ENCODE measurements around the gene CPT1A.

CPT1A gene

DNA sequence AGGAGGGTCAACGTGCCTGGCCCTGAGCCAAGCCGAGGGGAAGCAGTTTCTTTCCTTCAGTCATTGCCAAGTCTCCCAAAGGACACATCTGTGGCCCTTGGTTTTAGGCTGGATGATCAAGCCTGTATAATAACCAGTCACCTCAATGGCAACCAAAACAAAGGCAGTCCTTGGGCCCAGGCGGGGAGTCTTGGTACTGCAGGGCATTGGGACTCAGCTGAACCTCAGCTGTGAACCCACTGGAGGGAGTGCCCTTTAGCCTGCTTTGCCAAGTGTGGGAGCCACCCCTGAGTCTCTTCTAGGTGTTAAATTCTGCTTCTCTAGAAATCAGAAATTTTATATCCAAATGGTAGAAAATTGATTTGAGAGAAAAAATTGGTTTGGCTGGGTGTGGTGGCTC lies 36.9 kb downstream of the CPT1A start:
- DNase-seq (ENCODE audit: low read depth in 3 of 3, low spot score in 1 of 3) = no peak

DNA sequence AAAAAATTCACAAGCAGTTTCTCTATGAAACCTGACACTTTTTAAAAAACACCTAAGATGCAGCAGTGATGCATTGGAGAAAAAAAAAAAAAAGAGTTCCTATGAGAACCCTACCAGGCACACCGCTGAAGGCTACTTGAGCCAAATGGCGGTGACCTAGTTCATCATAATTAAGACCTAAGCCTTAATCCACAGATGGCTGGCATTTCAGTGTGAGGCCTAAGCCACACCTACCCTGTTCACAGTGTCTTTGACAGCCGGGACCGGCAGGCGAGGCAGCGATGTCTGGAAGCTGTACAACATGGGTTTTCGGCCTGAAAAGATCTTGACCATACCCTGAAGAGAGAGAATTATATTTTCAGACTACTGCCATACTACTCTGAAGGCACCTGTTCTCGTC lies 38.0 kb downstream of the CPT1A start:
- no peak for DNase-seq (ENCODE audit: low read depth in 3 of 3, low spot score in 1 of 3)

DNA sequence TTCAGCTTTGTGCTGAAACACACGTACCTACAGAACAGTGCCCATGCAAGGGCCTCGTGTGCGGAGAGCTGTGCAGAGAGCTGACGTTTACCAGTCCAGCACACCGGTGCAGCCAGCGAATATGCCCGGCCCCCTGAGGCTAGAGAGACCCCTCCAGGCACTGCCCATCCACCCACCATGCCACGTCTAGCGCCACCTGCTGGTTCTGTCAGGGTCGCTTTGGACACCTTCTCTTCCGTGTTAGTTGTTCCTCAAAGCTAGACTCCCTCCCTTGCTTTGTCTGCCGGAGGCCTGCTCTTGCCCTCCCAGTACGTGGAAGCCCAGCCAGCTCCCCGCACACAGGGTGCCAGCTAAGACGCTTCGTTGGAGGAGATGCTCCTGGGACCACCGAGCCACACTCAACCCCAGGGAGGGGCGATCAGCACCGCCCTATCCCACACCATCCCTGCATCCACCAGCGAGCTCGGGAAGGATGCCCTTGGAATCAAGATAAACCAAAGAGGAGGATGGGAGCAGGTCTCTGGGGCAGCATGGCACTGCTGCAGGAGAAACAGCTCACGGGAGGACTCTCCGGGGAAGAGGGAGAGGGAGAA lies 43.4 kb downstream of the CPT1A start:
- peak in 2 of 3 donors; percentile 5 to 33 for DNase-seq (ENCODE audit: low read depth in 3 of 3, low spot score in 1 of 3)

DNA sequence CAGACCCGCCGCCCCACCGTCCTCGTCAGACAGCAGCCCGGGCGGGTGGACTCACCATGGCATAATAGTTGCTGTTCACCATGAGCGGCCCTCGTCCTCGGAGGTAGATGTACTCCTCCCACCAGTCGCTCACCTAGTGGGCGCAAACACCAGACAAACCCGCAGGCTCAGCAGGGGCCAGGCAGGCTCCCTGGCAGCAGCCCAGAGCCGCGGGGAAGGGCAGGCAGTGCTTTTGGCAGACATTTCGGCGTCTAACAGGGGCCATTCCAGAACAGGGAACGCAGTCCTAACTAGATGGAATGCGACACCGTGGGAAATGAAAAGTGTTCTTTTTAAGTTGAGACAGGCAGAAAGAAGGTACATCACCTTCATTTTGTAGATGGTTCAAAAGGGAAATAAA lies 44.9 kb downstream of the CPT1A start:
- no peak for DNase-seq (ENCODE audit: low read depth in 3 of 3, low spot score in 1 of 3)

DNA sequence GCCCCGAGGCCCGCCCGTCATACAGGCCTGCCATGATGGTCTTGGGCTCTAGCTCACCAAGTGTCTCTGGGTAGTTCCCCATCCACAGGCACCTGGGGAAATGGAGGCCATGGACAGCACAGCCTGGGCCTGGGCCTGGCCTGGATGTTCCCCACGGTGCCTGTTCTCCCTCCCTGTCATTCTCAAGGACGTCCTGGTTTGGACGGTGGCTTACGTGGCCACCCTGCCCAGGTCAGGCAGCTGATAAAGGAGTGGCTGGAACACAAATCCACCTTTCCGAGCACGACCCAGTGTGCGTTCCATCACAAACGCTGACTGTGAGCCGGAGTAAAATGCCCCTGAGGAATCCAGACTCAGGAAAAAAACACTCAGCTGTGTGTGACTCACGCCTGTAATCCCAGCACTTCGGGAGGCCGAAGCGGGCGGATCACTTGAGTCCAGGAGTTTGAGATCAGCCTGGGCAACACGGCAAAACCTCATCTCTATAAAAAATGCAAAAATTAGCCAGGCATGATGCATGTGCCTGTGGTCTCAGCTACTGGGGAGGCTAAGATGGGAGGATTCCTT lies 49.2 kb downstream of the CPT1A start:
- no peak for DNase-seq (ENCODE audit: low read depth in 3 of 3, low spot score in 1 of 3)

DNA sequence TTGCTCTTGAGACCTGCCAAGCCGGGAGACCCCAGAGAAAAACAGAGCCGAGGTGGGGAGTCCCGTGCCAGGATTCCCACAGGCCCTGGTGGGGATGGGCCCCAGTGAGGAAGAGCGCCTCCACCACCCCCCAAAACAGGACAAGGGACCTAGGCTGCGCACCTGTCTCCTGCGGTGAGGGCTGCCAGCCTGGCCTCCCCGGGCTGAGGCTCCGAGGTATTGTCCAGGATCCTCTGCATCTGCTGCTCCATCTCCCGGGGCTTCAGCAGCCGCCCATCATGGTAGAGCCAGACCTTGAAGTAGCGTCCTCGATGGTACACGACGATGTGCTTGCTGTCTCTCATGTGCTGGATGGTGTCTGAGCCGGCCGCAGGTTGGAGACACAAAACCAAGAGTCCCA lies 57.1 kb downstream of the CPT1A start:
- DNase-seq (ENCODE audit: low read depth in 3 of 3, low spot score in 1 of 3) = no peak

DNA sequence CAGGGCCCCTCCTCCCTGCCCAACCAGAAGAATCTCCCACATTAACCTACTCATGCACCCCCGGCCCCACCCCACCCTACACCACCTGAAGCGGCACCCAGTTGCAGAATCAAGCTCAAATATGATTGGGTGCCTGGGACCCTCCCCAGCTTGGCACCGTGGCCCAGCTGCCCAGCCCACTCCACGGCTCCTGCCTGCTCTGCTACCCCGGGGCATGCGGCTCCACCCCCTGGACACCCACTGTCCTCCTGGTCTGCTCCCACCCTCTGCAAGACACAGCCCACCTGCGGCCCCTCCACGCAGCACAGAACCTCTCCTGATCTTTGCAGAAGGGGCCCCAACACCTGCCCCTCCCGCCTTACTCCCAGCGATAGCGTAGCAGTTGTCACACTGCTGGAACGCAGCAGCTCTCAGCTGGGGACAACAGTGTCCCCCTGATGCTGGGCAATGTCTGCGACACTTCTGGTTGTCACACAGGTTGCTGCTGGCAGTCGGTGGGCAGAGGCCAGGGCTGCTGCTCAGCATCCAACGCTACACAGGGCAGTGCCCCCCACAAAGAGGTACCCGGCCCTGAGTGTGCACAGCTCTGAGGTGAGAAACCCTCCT lies 58.4 kb downstream of the CPT1A start:
- DNase-seq (ENCODE audit: low read depth in 3 of 3, low spot score in 1 of 3) = no peak

DNA sequence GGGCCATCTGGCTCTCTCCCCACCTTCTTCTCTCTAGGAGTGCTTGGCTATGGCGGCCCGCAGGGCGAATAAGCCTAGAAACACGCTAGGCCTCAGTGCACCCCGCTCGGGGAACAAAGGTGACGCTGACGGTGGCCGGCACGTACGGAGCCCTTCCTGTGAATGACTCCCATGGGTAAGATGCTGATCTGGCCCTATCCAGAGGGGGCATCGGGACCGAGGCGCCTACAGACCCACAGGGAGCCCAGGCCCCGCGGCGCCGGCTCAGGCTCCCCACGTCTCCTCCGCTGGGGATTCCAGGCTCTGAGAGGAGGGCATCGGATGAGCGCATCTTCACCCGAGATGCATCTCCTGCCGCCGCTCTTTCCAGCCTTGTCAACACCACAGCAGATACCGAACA lies 59.0 kb downstream of the CPT1A start:
- no peak for DNase-seq (ENCODE audit: low read depth in 3 of 3, low spot score in 1 of 3)

DNA sequence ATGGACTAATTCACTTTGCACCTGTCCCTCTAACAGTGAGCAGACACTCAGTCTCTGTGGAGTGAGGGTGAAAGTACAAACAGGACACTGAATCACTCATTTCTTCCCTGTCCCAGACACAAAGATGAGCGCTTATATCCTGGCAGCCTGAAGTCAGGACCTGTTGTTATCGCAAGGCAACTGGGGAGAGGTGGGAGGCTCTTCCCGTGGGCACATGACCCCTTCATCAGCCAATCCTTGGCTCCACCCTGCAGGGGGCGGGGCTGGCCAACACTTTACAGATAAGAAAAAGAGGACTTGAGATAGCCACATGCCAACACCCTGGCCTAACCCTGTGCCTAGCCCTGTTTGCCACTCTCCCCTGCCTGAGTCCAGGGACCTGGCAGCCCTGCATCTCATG lies 60.9 kb downstream of the CPT1A start:
- DNase-seq (ENCODE audit: low read depth in 3 of 3, low spot score in 1 of 3) = no peak

DNA sequence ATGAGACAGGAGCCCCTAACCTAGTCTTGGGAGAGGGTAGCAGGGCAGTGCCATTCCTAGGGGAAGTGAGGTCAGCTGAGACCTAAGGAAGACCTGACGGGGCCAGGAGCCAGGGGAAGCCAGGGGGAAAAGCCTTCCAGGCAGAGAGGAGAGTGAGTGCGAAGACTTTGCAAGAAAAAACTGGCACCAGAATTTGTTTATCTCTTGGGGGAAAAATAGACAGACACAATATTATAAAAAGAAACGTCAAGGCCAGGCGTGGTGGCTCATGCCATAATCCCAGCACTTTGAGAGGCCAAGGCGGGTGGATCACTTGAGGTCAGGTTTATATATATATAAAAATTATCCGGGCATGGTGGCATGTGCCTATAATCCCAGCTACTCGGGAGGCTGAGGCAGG lies 63.5 kb downstream of the CPT1A start:
- DNase-seq (ENCODE audit: low read depth in 3 of 3, low spot score in 1 of 3) = no peak

DNA sequence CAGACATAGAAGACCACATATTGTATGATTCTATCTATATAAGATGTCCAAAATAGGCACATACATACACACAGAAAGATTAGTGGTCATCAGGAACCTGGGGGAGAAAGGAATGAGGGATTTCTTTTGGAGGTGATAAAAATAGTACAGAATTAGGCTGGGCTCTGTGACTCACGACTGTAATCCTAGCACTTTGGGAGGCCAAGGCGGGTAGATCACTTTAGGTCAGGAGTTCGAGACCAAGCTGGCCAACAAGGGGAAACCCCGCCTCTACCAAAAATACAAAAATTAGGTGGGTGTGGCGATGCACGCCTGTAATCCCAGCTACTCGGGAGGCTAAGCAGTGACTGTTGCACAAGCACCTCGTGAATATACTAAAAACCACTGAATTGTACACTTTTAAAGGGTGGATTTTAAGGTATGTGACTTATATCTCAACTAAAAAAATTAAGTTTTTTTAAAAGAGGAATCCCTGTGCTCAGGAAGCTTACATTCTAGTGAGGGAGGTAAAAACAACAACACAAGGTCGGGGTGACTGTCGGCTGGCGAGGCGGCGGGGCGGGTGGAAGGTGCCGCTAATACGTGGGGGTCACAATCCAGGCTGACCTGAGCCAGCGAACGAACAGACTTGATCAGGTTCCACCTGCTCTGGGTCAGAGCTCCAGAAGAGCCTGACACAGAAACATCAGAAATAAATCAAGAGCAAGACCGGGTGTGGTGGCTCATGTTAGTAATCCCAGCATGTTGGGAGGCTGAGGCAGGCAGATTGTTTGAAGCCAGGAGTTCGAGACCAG lies 65.1 kb downstream of the CPT1A start:
- DNase-seq (ENCODE audit: low read depth in 3 of 3, low spot score in 1 of 3) = no peak

DNA sequence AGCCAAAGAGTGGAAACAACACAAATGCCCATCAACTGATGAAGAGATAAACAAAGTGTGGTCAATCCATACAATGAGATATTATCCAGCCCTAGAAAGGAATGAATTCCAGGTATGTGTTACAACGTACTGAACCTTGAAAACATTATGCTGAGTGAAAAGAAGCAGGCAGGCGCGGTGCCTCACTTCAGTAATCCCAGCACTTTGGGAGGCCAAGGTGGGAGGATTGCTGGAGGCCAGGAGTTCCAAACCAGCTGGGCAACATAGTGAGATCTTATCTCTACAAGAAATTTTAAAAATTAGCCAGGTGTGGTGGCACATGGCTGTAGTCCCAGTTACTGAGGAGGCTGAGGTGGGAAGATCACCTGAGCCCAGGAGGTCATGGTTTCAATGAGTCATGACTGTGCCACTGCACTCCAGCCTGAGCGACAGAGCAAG lies 65.7 kb downstream of the CPT1A start:
- DNase-seq (ENCODE audit: low read depth in 3 of 3, low spot score in 1 of 3) = no peak

DNA sequence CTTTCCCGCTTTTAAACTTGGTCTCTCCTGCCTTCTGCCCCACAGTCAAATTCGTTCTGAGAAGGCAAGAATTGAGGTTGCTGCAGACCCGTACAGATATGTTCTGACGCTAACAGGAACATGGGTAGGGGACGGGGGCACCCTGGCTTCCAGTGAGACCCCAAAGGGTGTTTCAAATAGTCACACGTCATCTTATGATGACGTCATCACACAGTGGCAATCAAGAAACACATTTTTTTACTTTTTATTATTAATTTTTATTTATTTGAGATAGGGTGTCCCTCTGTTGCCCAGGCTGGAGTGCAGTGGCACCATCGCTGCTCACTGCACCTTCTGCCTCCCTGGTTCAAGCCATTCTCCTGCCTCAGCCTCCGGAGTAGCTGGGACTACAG lies 67.5 kb downstream of the CPT1A start:
- no peak for DNase-seq (ENCODE audit: low read depth in 3 of 3, low spot score in 1 of 3)

DNA sequence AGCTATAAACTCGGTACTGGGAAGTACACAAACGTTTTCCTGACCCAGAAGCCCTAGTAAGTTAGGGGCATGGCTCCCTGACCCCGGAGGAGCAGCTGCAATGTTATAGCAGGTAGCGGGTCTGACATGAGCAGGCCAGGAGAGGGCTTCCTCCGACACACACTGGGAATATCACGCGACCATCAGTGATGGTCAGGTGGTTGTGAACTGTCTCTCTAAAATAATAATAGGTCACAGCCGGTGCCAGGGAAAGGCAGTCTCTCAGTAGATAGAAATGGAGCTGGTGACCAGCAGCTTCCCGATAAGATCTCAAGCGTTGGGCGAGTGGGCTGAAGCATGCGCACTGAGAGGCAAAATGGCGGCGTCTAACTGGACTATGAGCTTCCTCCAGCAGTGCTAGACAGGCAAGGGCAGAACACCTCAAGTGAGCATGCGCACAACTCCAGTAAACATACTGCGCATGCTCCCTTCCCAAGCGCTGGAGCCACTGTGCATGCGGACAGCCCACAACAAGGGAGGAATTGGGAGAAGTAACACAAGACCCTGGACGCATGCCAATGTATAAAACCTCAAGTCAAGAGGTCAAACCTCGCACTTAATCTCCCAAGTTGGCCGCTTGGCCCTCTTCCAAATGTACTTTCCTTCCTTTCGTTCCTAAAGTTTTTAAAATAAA lies 68.1 kb downstream of the CPT1A start:
- DNase-seq (ENCODE audit: low read depth in 3 of 3, low spot score in 1 of 3) = no peak

DNA sequence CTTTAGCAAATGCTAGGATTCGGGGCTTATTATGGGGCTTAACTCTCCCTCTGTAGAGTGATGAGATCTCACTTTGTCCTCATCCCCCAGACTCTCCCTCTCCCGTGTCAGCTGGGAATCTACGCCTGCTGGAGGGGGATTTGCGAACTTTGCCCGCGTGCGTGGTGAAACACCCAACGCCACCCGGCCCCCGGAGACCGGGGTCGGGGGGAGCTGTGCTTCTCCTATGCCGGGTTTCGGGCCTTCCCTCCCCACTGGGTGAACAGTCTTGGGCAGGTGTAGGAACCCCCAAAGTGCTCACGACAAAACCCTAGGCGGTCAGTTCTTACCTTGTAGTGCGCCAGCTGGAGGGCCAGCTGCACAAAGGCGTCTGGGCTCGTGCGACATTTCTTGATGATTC lies 68.8 kb downstream of the CPT1A start:
- no peak for DNase-seq (ENCODE audit: low read depth in 3 of 3, low spot score in 1 of 3)

DNA sequence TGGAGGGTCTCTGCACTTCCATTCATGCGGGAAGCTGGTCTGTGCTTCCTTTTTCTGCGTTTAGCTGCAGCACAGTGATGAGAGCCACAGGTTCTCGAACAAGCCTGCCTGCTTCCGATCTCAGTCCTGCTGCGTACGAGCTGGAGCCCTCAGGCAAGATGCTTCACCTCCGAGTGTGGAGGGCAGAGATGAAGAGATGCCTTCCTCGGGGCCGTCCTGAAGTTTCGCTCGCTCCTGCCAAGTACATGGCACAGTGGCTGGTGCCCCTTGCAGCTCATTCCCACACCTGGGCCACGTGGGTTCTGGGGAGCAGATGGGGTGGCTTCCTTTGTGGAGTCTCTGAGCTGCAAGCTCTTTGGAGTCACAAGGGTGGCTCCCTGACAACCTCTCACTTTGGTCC lies 70.9 kb downstream of the CPT1A start:
- DNase-seq (ENCODE audit: low read depth in 3 of 3, low spot score in 1 of 3) = no peak

DNA sequence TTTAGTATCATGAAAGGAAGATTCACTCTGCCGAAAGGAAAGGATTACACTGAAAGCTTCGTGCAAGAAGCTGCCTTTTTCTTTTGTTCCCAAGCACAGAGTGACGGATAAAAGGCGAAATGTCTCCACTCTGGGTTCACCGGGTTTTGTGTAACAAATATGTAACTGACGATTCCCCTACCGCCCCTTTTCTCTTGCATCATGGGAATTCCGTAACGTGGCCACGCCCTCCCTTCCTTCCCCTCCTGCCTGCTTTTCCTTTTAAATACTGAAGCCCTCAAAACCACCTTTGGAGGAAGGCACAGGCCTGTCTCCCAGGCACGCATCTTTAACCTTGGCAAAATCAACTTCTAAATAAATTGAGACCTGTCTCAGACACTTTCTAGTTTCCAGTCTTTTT lies 74.0 kb downstream of the CPT1A start:
- DNase-seq (ENCODE audit: low read depth in 3 of 3, low spot score in 1 of 3) = no peak

DNA sequence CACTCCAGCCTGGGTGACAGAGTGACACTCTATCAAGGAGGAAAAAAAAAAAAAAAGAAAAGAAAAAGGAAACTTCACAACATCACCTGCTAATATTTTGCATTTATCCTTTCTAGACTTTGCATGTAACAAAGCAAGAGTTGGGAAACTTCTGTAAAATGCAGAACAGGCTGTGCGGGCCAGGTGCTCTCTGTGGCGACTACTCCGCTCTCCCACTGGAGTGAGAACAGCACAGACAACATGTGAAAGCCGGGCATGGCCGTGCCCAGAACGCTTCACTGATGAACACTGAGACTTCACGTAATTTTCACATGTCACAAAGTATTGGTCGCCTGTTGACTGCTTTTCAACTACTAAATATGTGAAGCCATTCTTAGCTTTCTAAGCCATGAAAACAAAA lies 74.9 kb downstream of the CPT1A start:
- DNase-seq (ENCODE audit: low read depth in 3 of 3, low spot score in 1 of 3) = no peak

DNA sequence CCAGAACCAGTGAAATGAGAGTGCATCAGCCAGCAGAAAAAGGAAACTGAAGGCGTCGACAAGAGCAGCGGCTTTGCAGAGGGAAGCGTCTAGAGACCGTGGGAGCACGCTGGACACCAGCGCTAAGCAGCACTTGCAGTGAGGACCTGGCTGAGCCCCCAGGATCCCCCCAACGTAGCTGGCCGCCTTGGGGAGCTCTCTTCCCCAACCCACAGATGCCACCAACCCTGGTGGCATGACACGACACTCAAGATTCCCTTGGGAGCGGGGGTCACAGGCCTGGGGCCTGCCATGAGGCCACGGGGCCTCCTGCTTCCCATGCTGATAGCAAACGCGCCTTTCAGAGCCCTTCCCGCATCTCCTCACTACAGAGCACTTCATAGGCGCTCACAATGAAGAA lies 77.0 kb downstream of the CPT1A start:
- no peak for DNase-seq (ENCODE audit: low read depth in 3 of 3, low spot score in 1 of 3)

DNA sequence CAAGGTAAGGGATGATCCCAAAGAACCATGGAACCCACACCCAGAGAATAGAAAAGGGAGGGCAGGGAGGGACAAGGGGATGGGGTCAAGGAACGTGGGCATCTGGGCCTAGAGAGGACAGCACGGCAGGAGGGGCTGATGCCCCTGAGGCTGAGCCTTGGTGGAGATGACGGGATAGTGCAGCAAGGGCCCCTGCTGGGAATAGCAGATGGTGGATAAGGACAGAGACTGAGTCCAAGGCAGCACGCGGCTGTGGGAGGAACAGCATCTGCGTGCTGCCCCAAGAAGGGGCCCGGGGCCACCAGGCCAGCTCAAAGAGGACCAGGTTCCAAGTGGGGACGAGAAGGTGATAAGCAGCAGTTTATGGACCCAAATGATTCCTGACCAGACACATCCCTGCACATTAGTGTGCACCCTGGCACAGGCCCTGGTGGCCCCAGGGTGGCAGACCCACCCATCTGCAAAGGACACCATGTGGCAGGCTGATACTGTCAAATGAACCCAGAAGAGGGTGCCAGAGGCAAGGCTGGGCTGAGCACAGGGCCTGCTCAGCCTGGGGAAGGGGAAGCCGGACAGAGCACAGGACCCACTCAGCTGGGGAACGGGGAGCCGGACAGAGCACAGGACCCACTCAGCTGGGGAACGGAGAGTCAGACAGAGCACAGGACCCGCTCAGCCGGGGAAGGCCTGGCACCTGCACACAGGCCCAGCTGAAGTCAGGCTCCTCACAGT lies 77.6 kb downstream of the CPT1A start:
- no peak for DNase-seq (ENCODE audit: low read depth in 3 of 3, low spot score in 1 of 3)

DNA sequence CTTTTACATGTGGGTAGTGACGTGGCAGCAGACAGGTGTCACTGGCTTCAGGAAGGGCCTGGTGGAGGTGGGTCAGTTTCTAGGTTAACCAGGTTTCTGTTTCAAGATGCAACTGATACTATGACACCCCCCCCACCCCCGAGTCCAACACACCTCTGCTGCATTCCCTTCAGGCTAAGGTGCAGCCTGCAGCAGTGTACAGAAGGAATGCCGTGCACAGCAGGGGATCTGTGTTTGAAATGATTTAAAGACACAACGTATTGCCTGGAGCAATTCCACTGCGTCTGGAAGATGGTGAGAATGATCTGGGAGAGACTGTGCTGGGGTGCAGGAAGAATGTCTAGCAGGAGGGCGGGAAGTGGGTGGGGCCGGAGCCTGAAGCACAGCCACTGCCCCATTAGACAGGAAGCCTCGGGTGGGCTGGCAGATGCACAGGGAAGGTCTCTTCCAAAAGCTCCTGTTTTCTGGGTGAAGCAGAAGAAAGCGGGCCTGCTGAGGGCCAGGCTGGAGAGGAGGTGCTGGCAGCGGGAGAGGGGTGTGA lies 78.5 kb downstream of the CPT1A start:
- DNase-seq (ENCODE audit: low read depth in 3 of 3, low spot score in 1 of 3) = no peak

All from stimulated activated CD4-positive, alpha-beta T cell treated with anti-CD3 and anti-CD28 coated beads, TNF-alpha, amount 100 ng/mL, for 1 hour (primary cell).